ENCODE measurements around the gene MRGPRX3. TPM values are rescaled to one million over a fixed set of nuclear protein-coding genes. Genes with fewer than 3 reads are reported as not detected.

MRGPRX3 gene
- total RNA-seq, 1 donor = not detected

DNA sequence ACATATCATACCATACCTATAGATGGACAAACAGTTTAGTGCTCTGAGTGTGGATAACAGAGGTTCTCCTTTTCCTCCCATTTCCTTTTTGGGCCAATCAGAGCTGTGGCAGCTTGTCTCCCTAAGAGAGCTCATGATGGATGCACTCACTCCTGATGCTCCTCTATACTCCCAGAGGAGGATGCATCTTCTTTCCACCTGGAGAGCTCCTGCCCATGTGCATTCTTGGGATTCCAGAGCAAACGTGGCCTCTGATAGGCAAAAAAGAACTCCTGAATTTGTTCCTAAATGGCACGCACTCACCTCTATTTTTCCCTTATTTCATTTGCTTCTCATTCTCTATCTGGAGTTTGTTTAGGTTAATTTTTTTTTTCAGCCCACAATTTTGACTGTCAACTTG, 2.9 kb downstream of the MRGPRX3 start:
- no peak overlapping the region for H3K4me3 ChIP-seq (ENCODE audit: low read depth, low read length)
- no peak for DNase-seq (ENCODE audit: low read depth)
- TF ChIP-seq, protein P1, sequence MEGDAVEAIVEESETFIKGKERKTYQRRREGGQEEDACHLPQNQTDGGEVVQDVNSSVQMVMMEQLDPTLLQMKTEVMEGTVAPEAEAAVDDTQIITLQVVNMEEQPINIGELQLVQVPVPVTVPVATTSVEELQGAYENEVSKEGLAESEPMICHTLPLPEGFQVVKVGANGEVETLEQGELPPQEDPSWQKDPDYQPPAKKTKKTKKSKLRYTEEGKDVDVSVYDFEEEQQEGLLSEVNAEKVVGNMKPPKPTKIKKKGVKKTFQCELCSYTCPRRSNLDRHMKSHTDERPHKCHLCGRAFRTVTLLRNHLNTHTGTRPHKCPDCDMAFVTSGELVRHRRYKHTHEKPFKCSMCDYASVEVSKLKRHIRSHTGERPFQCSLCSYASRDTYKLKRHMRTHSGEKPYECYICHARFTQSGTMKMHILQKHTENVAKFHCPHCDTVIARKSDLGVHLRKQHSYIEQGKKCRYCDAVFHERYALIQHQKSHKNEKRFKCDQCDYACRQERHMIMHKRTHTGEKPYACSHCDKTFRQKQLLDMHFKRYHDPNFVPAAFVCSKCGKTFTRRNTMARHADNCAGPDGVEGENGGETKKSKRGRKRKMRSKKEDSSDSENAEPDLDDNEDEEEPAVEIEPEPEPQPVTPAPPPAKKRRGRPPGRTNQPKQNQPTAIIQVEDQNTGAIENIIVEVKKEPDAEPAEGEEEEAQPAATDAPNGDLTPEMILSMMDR (IDR thresholded peaks at IDR 0.05; ENCODE audit: insufficient read depth, low read depth, low read length) = no peak

DNA sequence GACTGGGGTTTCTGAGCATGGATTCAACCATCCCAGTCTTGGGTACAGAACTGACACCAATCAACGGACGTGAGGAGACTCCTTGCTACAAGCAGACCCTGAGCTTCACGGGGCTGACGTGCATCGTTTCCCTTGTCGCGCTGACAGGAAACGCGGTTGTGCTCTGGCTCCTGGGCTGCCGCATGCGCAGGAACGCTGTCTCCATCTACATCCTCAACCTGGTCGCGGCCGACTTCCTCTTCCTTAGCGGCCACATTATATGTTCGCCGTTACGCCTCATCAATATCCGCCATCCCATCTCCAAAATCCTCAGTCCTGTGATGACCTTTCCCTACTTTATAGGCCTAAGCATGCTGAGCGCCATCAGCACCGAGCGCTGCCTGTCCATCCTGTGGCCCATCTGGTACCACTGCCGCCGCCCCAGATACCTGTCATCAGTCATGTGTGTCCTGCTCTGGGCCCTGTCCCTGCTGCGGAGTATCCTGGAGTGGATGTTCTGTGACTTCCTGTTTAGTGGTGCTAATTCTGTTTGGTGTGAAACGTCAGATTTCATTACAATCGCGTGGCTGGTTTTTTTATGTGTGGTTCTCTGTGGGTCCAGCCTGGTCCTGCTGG, 4.9 kb downstream of the MRGPRX3 start:
- TF ChIP-seq, protein P1 (IDR thresholded peaks at IDR 0.05; ENCODE audit: insufficient read depth, low read depth, low read length) = no peak
- no peak overlapping the region for H3K4me3 ChIP-seq (ENCODE audit: low read depth, low read length)
- DNase-seq (ENCODE audit: low read depth) = no peak

DNA sequence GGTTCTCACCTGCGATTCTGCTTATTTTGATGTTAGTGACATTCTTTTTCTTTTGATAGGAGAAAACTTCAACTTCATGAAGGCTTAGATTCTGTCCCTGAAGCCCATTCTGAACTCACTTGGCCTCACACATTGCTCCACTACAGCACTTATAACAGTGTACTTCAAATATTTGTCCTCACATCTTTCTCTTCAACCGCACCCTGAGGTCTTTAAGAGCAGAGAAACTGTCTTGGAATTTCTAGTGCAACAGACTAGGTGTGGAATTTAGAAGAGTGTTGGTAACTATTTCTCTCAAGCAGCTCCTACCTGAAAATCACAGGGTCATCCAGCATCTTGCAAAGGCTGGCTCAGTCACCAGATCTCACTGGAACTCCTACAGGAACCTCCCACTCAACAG, 7.8 kb downstream of the MRGPRX3 start:
- DNase-seq (ENCODE audit: low read depth) = no peak
- TF ChIP-seq, protein P1 (IDR thresholded peaks at IDR 0.05; ENCODE audit: insufficient read depth, low read depth, low read length) = no peak
- no peak overlapping the region for H3K4me3 ChIP-seq (ENCODE audit: low read depth, low read length)

DNA sequence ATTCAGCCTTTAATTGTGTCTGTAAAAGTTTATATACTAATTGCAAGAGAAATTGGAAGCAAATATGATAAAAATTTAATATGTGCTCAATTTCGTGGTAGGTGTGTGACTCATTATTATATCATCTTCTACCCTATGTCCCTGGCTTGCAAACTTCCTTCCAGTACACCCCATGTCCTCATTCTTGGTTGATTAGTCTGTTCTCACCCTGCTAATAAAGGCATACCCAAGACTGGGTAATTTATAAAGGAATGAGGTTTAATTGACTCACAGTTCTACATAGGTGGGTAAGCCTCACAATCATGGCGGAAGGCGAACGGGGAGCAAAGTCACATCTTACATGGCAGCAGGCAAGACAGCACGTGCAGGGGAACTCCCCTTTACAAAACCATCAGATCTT, 11.9 kb downstream of the MRGPRX3 start:
- no peak for DNase-seq (ENCODE audit: low read depth)
- TF ChIP-seq, protein P1 (IDR thresholded peaks at IDR 0.05; ENCODE audit: insufficient read depth, low read depth, low read length) = no peak
- no peak overlapping the region for H3K4me3 ChIP-seq (ENCODE audit: low read depth, low read length)

DNA sequence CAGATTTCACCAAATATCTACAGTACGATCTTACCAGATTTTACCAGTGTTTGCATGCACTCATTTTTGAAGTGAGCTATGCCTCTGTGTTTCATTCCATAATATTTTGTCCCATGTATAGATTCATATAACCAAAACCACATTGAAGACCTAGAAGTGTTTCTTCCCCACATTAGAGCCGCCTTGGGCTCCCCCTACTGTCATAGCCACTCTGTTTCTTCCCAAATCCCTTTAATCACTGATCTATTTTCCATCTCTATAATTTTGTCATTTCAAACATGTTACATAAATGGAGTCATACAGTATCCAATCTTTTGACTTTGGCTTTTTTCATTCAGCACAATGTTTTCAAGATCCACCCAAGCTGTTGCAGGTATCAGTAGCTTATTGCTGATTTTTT, 12.7 kb downstream of the MRGPRX3 start:
- peak; percentile 1 for DNase-seq (ENCODE audit: low read depth)
- H3K4me3 ChIP-seq (ENCODE audit: low read depth, low read length) = no peak overlapping the region

DNA sequence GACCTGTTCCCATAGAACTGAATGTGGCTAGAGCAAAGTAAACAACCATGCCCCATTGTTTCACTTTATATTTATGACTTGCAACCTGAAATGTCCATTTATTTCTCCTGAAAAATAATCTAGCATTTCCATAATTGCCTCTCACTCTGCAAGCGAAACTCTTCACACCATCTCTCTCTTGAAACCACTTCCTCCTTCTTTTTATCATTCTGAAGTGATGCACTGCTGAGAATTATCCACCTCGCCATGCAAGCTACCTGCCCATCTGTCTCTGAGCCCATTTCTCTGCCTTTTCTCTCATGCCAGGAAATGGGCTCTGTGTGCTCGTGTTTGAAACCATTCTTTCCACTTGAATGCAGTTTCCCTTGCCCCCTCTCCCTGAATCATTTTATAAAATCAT, 13.5 kb downstream of the MRGPRX3 start:
- no peak overlapping the region for H3K4me3 ChIP-seq (ENCODE audit: low read depth, low read length)
- no peak for DNase-seq (ENCODE audit: low read depth)
- TF ChIP-seq, protein P1 (IDR thresholded peaks at IDR 0.05; ENCODE audit: insufficient read depth, low read depth, low read length) = no peak

More for the DNA sequence above, 12.7 kb downstream of the MRGPRX3 start:
- TF ChIP-seq, protein P1 (IDR thresholded peaks at IDR 0.05; ENCODE audit: insufficient read depth, low read depth, low read length) = peak; percentile 32

DNA sequence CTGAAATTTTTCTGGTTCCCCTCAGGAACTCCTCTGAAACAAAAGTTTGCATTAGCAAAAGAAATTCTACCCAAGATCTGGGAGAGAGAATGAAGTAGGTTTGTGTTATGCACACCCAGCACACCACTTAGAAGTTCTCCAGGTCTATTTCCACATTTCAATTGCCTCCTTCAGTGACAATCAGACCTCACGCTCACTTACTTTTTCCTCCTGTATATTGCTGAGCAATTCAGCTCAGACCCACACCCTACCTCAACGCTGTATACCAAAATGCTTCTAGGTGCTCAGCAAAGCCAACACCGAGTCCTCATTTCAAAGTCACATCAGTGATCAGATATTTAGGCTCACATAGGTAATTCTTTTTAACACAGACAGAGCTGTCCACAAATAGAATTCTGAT, 19.2 kb downstream of the MRGPRX3 start:
- no peak for DNase-seq (ENCODE audit: low read depth)
- no peak overlapping the region for H3K4me3 ChIP-seq (ENCODE audit: low read depth, low read length)
- TF ChIP-seq, protein P1 (IDR thresholded peaks at IDR 0.05; ENCODE audit: insufficient read depth, low read depth, low read length) = no peak

All from fibroblast of villous mesenchyme (primary cell).